ENCODE data around the gene TBX21. TPM values are rescaled to one million over a fixed set of nuclear protein-coding genes. Genes with fewer than 3 reads are reported as not detected.

Gene TBX21
- total and polyA plus RNA-seq, 2 experiments from 2014 or later = not detected

- H3K4me3 Mint-ChIP-seq = no peak overlapping the region; the same call in 2 of the 3 replicates
- DNase-seq (ENCODE audit: low spot score) = peak; percentile 66
- H3K4me1 ChIP-seq (ENCODE audit: insufficient read depth) = peaks cover 8% of the 10 kb centered on the region; the same call in 1 of the 2 replicates
- no peak overlapping the region for H2AFZ ChIP-seq
- no peak overlapping the region for H3K27ac ChIP-seq (ENCODE audit: low read depth)
- peaks cover 28% of the 10 kb centered on the region for H3K4me1 Mint-ChIP-seq
- TF ChIP-seq REST (IDR thresholded peaks at IDR 0.05; ENCODE audit: unreplicated experiment) = peak; percentile 25
- TF ChIP-seq CTCF (conservative IDR thresholded peaks at IDR 0.05; ENCODE audit: low read depth in 2 of 2) = peak; percentile 15 to 57; a peak in 2 of 4 replicates
- TF ChIP-seq JUNB (IDR thresholded peaks at IDR 0.05; ENCODE audit: unreplicated experiment) = no peak
- H3K27ac Mint-ChIP-seq = no peak overlapping the region
- H4K20me1 ChIP-seq (replicated peaks; ENCODE audit: insufficient read depth) = 0 out of 2 replicates have a peak, but pooled peaks cover 5% of the 10 kb centered on the region
- no peak overlapping the region for H3K4me3 ChIP-seq
- peaks cover 19% of the 10 kb centered on the region for H3K27me3 ChIP-seq (ENCODE audit: insufficient read depth)
- H3K36me3 ChIP-seq (ENCODE audit: insufficient read depth) = no peaks in the 10 kb centered on the region
- no peaks in the 10 kb centered on the region; the same call in 2 of the 3 replicates for H3K9me3 Mint-ChIP-seq
- peak; percentile 82 for ATAC-seq
- H3K4me2 ChIP-seq = no peak overlapping the region
- H3K79me2 ChIP-seq (replicated peaks; ENCODE audit: insufficient read depth) = no peaks in the 10 kb centered on the region
- no peaks in the 10 kb centered on the region for H3K9me2 ChIP-seq (ENCODE audit: insufficient read depth)
- H3F3A ChIP-seq (replicated peaks; ENCODE audit: low read depth) = no peaks in the 10 kb centered on the region
- peaks cover 21% of the 10 kb centered on the region for H3K27me3 Mint-ChIP-seq (ENCODE audit: insufficient read depth, low read depth, poor library complexity)
- peaks cover 3% of the 10 kb centered on the region; the same call in 1 of the 3 replicates for H3K36me3 Mint-ChIP-seq (ENCODE audit: low read depth)
Observed at GRCh38 chr17:47713980-47714700, 18.9 kb upstream of the TBX21 start.

GRCh38 chr17:47714773-47715396 is 18.2 kb upstream of the TBX21 start:
- no peaks in the 10 kb centered on the region for H4K20me1 ChIP-seq (replicated peaks; ENCODE audit: insufficient read depth)
- ATAC-seq (no peak), DNase-seq (ENCODE audit: low spot score) (no peak)
- Mint-ChIP-seq H3K27ac (no peak overlapping the region), H3K4me1 (peaks cover 29% of the 10 kb centered on the region), H3K27me3 (ENCODE audit: insufficient read depth, low read depth, poor library complexity) (peaks cover 23% of the 10 kb centered on the region), H3K4me3 (no peak overlapping the region; the same call in 2 of the 3 replicates), H3K36me3 (ENCODE audit: low read depth) (peaks cover 3% of the 10 kb centered on the region; the same call in 1 of the 3 replicates), H3K9me3 (no peaks in the 10 kb centered on the region; the same call in 2 of the 3 replicates)
- peaks cover 8% of the 10 kb centered on the region; the same call in 1 of the 2 replicates for H3K4me1 ChIP-seq (ENCODE audit: insufficient read depth)
- peaks cover 18% of the 10 kb centered on the region for H3K27me3 ChIP-seq (ENCODE audit: insufficient read depth)
- no peak overlapping the region for H3K27ac ChIP-seq (ENCODE audit: low read depth)
- H3K79me2 ChIP-seq (replicated peaks; ENCODE audit: insufficient read depth) = no peaks in the 10 kb centered on the region
- no peaks in the 10 kb centered on the region for H3K9me2 ChIP-seq (ENCODE audit: insufficient read depth)
- H3K4me2 ChIP-seq = no peak overlapping the region
- H2AFZ ChIP-seq = no peak overlapping the region
- no peak overlapping the region for H3K4me3 ChIP-seq
- no peaks in the 10 kb centered on the region for H3F3A ChIP-seq (replicated peaks; ENCODE audit: low read depth)
- H3K36me3 ChIP-seq (ENCODE audit: insufficient read depth) = no peaks in the 10 kb centered on the region
- TF ChIP-seq STAT1 (IDR thresholded peaks at IDR 0.05; ENCODE audit: unreplicated experiment) (no peak), CTCF (conservative IDR thresholded peaks at IDR 0.05; ENCODE audit: low read depth in 2 of 2) (no peak), POLR2AphosphoS5 (IDR thresholded peaks at IDR 0.05; ENCODE audit: low read depth) (no peak), EZH2 (IDR thresholded peaks at IDR 0.05; ENCODE audit: low read depth, unreplicated experiment) (no peak), REST (IDR thresholded peaks at IDR 0.05; ENCODE audit: unreplicated experiment) (no peak), CREB1 (CRISPR knock-in tag; IDR thresholded peaks at IDR 0.05; ENCODE audit: low read depth) (no peak), JUNB (IDR thresholded peaks at IDR 0.05; ENCODE audit: unreplicated experiment) (no peak)
